T-cell (primary cell): ENCODE measurements around the gene TGM2. TPM values are rescaled to one million over a fixed set of nuclear protein-coding genes. Genes with fewer than 3 reads are reported as not detected.

Experiments used
- ATAC-seq, 4 experiments: fragments of 200-7000 bp in 3 of 4; fragments of 150-1000 bp in 1 of 4; cut with Tn5 transposase; replicated peaks in 1 of 4; 1 replicate in 3 of 4; 2 replicates in 1 of 4; pipeline ENCODE4 v1.10.0; 2021; ENCODE audit warnings: moderate library complexity in 3 of 4, mild to moderate bottlenecking in 2 of 4, moderate number of reproducible peaks in 1 of 4
- CTCF ChIA-PET, 2 donors: fragments of 300-600 bp; sonication (Branson Sonifier 250); formaldehyde crosslinking; loops; one replicate each; lab custom pipeline; 2022; ENCODE audit warnings: antibody characterized with exemption in 2 of 2; lab: Charles Lee
- POLR2A ChIA-PET, 2 donors: fragments of 300-600 bp; sonication (Branson Sonifier 250); formaldehyde crosslinking; loops; one replicate each; lab custom pipeline; 2022; ENCODE audit warnings: antibody characterized with exemption in 2 of 2; lab: Charles Lee
- DNase-seq, 35 experiments: peaks; one replicate each; pipeline versions ENCODE4 v3.0.0 to v3.0.0-alpha.2; 2013 to 2023
- H3K27ac ChIP-seq: one replicate; pipeline ENCODE4 v1.5.1; 2013; ENCODE audit warnings: low read length
- H3K27me3 ChIP-seq, 2 experiments: replicated peaks in 1 of 2; 1 replicate in 1 of 2; 2 replicates in 1 of 2; pipeline versions ENCODE4 v1.6.1 to v1.7.0; 2013; ENCODE audit warnings: low read length in 1 of 2, mixed read lengths in 1 of 2; ENCODE audit not compliant: control insufficient read depth in 2 of 2, insufficient read depth in 2 of 2; ENCODE audit errors: extremely low read depth in 1 of 2
- H3K36me3 ChIP-seq, 2 donors: 1 replicate in 1 of 2; 2 replicates in 1 of 2; pipeline versions ENCODE4 v1.6.1 to v1.7.0; 2013; ENCODE audit warnings: low read length in 1 of 2; ENCODE audit not compliant: control insufficient read depth in 2 of 2, insufficient read depth in 1 of 2; ENCODE audit errors: extremely low read depth in 1 of 2
- H3K4me1 ChIP-seq, 2 experiments: 1 replicate in 1 of 2; 2 replicates in 1 of 2; pipeline versions ENCODE4 v1.6.1 to v1.7.0; 2013; ENCODE audit warnings: low read length in 2 of 2, mixed read lengths in 1 of 2; ENCODE audit not compliant: insufficient read depth in 2 of 2, control insufficient read depth in 1 of 2; ENCODE audit errors: extremely low read depth in 1 of 2
- H3K4me3 ChIP-seq, 2 donors: 1 replicate in 1 of 2; 2 replicates in 1 of 2; pipeline versions ENCODE4 v1.5.1 to v1.7.0; 2013; ENCODE audit warnings: mild to moderate bottlenecking in 2 of 2, low read length in 1 of 2, moderate library complexity in 1 of 2; ENCODE audit not compliant: control insufficient read depth in 1 of 2; ENCODE audit errors: extremely low read depth in 1 of 2
- H3K9me3 ChIP-seq: 2 replicates; pipeline ENCODE4 v1.7.0; 2013
- H3K27ac Mint-ChIP-seq, 2 donors: one replicate each; pipeline ENCODE4 v1.8.0; 2020 to 2021; ENCODE audit warnings: mild to moderate bottlenecking in 2 of 2, mixed read lengths in 2 of 2
- H3K27me3 Mint-ChIP-seq, 2 donors: one replicate each; pipeline ENCODE4 v1.8.0; 2021 to 2022; ENCODE audit warnings: mixed read lengths in 2 of 2
- H3K36me3 Mint-ChIP-seq: one replicate; pipeline ENCODE4 v1.8.0; 2021; ENCODE audit warnings: mixed read lengths
- H3K4me1 Mint-ChIP-seq, 3 donors: one replicate each; pipeline ENCODE4 v1.8.0; 2020 to 2022; ENCODE audit warnings: mixed read lengths in 3 of 3, mild to moderate bottlenecking in 1 of 3
- H3K4me3 Mint-ChIP-seq, 3 donors: one replicate each; pipeline ENCODE4 v1.8.0; 2020 to 2022; ENCODE audit warnings: mild to moderate bottlenecking in 3 of 3, mixed read lengths in 3 of 3, moderate library complexity in 3 of 3
- H3K9me3 Mint-ChIP-seq, 3 donors: one replicate each; pipeline ENCODE4 v1.8.0; 2020 to 2022; ENCODE audit warnings: mixed read lengths in 3 of 3
- WGBS: methylation state at CpG from one replicate; pipeline ENCODE4 v1.1.5; 2013; ENCODE audit warnings: missing lambda C conversion rate; ENCODE audit not compliant: insufficient coverage; 5-methylcytosine and 5-hydroxymethylcytosine counted together
- total RNA-seq, 35 experiments: library from RNA in 6 of 35; stranded (reverse) in 6 of 35; fragments of 120-200 nt in 1 of 35; gene quantifications; one replicate each; pipeline versions ENCODE4 v1.2.1 to v1.2.4 and lab custom pipeline; 2013 to 2026

Gene TGM2
- total RNA-seq, 5 donors from 2014 or later (not counting 1 experiment from before 2014, with no cell fraction given), result 0.62 to 1.8 (median 1.2) TPM; not detected in 2

GRCh38 chr20:38196076-38196475 lies 31.0 kb upstream of the TGM2 start:
- H3K36me3 Mint-ChIP-seq, result no peaks in the 10 kb centered on the region
- Histone ChIP-seq H3K27me3 (peaks cover 0 to 38% of the 10 kb centered on the region in 2 experiments), H3K36me3 (no peaks in the 10 kb centered on the region), H3K4me1 (no peaks in the 10 kb centered on the region), H3K27ac (no peak overlapping the region), H3K4me3 (no peak overlapping the region), H3K9me3 (no peaks in the 10 kb centered on the region)
- H3K27ac Mint-ChIP-seq, result no peak overlapping the region
- no peak overlapping the region for H3K4me3 Mint-ChIP-seq
- no peaks in the 10 kb centered on the region for H3K4me1 Mint-ChIP-seq
- no peak for ATAC-seq
- CTCF ChIA-PET, result no interaction called here
- peaks cover 0 to 5% (median 0%) of the 10 kb centered on the region in 3 donors for H3K9me3 Mint-ChIP-seq
- POLR2A ChIA-PET, result no interaction called here
- no peak for DNase-seq
- 97% methylated on average over 3 of the region's 4 CpGs for WGBS
- H3K27me3 Mint-ChIP-seq, result peaks cover 11 to 30% of the 10 kb centered on the region in 2 donors

DNA sequence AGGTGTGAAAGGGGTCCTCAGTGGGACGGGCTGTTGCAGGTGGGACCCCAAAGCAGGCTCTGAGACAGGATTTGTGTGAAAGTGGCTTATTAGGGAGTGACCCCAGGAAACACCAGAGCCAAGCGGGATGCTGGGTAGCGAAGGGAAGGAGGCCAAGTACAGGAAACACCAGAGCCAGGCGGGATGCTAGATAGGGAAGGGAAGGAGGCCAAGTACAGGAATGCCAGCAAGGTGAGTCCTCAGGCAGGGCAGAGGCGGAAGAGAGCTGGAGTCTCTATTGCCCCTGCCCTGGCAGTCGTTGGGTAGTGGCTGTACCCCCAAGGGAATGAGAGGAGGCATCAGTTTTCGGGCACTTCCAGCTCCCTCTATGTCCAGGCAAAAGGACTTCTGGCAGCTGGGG lies 30.5 kb upstream of the TGM2 start:
- POLR2A ChIA-PET, result no interaction called here
- CTCF ChIA-PET, result no interaction called here

DNA sequence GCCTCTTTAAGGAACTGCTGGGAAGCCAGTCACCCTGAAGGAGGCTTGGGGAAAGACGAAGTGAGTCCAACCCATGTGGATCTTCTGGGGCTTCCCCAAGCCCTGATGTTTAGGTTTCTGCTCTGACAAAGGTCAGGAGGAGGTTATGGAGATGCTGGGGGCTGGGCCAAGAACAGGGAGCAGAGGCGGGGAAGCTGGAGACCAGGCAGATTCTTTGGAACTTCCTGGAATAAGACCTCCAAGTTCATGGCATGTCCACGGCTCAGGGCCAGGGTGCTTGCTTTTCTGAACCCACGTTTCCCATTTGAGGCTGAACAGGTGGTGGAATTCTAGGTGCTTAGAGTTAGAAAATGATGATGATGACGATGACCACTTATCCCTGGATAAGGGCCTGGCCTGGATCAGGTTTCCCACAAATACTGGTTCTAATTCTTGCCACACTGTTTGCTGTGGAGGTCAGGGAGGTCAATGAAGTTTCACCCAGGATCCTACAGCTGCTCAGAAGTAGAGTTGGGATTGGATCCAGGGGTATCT lies 30.0 kb upstream of the TGM2 start:
- ChIA-PET CTCF (no interaction called here), POLR2A (no interaction called here)

More for the DNA sequence above, 30.5 kb upstream of the TGM2 start:
- Histone ChIP-seq H3K4me1 (no peaks in the 10 kb centered on the region), H3K4me3 (no peak overlapping the region), H3K27ac (no peak overlapping the region), H3K27me3 (peaks cover 0 to 40% of the 10 kb centered on the region in 2 experiments), H3K36me3 (no peaks in the 10 kb centered on the region), H3K9me3 (no peaks in the 10 kb centered on the region)
- ATAC-seq, result no peak
- H3K36me3 Mint-ChIP-seq, result no peaks in the 10 kb centered on the region
- H3K9me3 Mint-ChIP-seq, result peaks cover 0 to 5% (median 0%) of the 10 kb centered on the region in 3 donors
- no peak overlapping the region for H3K4me3 Mint-ChIP-seq
- 76% methylated on average over 7 of the region's 7 CpGs for WGBS
- DNase-seq, result no peak
- no peaks in the 10 kb centered on the region for H3K4me1 Mint-ChIP-seq
- no peak overlapping the region for H3K27ac Mint-ChIP-seq
- peaks cover 11 to 30% of the 10 kb centered on the region in 2 donors for H3K27me3 Mint-ChIP-seq

DNA sequence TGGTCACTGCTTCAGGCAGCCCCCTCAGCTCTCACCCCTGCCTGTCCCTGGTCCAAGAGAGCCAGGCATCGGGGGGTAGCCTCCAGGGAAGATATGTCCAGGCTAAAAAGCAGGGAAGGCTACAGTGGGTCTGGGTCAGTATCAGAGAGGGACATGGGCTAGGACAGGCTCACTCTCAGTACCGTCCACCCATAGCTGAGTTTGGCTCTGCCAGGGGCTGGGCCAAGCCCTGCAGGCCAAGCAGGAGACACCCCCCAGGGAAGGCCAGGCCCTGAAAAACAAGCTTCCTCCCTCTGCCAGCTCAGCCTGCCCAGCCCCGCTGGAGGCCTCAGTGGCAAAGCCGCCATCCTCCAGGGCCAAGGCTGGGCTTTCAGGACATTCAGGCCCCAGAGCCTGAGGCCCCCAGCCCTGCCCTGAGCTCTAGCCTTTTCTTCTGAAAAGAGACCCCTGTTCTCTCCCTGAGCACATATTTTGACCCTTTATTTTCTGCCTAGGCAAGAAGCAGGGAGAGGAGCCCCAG lies 28.6 kb upstream of the TGM2 start:
- WGBS, result 84% methylated on average over 2 of the region's 4 CpGs

More for the DNA sequence above, 30.0 kb upstream of the TGM2 start:
- no peaks in the 10 kb centered on the region for H3K9me3 ChIP-seq
- no peaks in the 10 kb centered on the region for H3K4me1 ChIP-seq
- H3K27ac Mint-ChIP-seq, result no peak overlapping the region
- no peaks in the 10 kb centered on the region for H3K36me3 Mint-ChIP-seq
- H3K27me3 ChIP-seq, result peaks cover 0 to 40% of the 10 kb centered on the region in 2 experiments
- H3K9me3 Mint-ChIP-seq, result peaks cover 0 to 5% (median 0%) of the 10 kb centered on the region in 3 donors
- 86% methylated on average over 4 of the region's 5 CpGs for WGBS
- no peak for DNase-seq
- no peak overlapping the region for H3K4me3 Mint-ChIP-seq
- no peaks in the 10 kb centered on the region for H3K36me3 ChIP-seq
- ATAC-seq, result no peak
- H3K27ac ChIP-seq, result no peak overlapping the region
- H3K4me3 ChIP-seq, result no peak overlapping the region
- peaks cover 11 to 30% of the 10 kb centered on the region in 2 donors for H3K27me3 Mint-ChIP-seq
- H3K4me1 Mint-ChIP-seq, result no peaks in the 10 kb centered on the region

DNA sequence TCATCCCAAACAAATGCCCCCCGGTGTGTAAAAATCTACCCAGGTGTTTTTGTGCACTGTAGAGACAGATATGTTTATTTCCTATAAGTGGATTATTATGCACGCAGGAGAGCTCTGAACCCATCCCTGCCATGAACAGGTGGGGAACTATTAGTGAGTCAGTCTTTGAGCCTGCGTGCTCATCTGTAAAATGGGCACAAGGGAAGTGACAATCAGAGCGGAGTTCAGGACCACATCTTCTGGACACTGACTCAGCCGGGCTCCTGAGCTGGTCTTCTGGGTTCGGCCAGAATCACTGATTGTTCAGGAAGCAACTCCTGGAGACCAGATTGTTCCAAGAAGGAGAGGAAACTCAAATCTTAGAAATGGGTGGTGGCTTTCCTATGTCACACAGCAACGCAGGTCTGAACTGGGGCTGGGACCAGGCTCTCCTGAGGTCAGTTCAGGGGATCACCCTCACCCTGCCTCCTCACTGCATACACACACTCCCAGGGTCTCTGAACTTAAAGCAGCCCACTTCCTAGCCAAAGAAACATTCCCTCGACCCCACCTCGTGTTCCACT lies 27.3 kb upstream of the TGM2 start:
- Mint-ChIP-seq H3K36me3 (no peaks in the 10 kb centered on the region), H3K27me3 (peaks cover 25 to 32% of the 10 kb centered on the region in 2 donors), H3K9me3 (peaks cover 0 to 5% (median 0%) of the 10 kb centered on the region in 3 donors), H3K4me1 (no peaks in the 10 kb centered on the region), H3K4me3 (no peak overlapping the region), H3K27ac (no peak overlapping the region)
- Histone ChIP-seq H3K36me3 (no peaks in the 10 kb centered on the region), H3K4me1 (no peaks in the 10 kb centered on the region), H3K27me3 (peaks cover 0 to 31% of the 10 kb centered on the region in 2 experiments), H3K9me3 (no peaks in the 10 kb centered on the region), H3K27ac (no peak overlapping the region), H3K4me3 (no peak overlapping the region)
- 78% methylated on average over 7 of the region's 9 CpGs for WGBS
- ChIA-PET POLR2A (no interaction called here), CTCF (no interaction called here)
- no peak for DNase-seq
- no peak for ATAC-seq

More for the DNA sequence above, 28.6 kb upstream of the TGM2 start:
- H3K9me3 Mint-ChIP-seq, result peaks cover 0 to 5% (median 0%) of the 10 kb centered on the region in 3 donors
- H3K4me1 ChIP-seq, result no peaks in the 10 kb centered on the region
- no peak overlapping the region for H3K27ac Mint-ChIP-seq
- ATAC-seq (no peak), DNase-seq (no peak)
- H3K9me3 ChIP-seq, result no peaks in the 10 kb centered on the region
- H3K4me3 ChIP-seq, result no peak overlapping the region
- H3K4me1 Mint-ChIP-seq, result no peaks in the 10 kb centered on the region
- peaks cover 20 to 34% of the 10 kb centered on the region in 2 donors for H3K27me3 Mint-ChIP-seq
- no peaks in the 10 kb centered on the region for H3K36me3 Mint-ChIP-seq
- peaks cover 0 to 32% of the 10 kb centered on the region in 2 experiments for H3K27me3 ChIP-seq
- ChIA-PET CTCF (no interaction called here), POLR2A (no interaction called here)
- no peak overlapping the region for H3K4me3 Mint-ChIP-seq
- no peak overlapping the region for H3K27ac ChIP-seq
- no peaks in the 10 kb centered on the region for H3K36me3 ChIP-seq

GRCh38 chr20:38191654-38192053 lies 26.6 kb upstream of the TGM2 start:
- Mint-ChIP-seq H3K9me3 (peaks cover 0 to 5% (median 0%) of the 10 kb centered on the region in 3 donors), H3K27ac (no peak overlapping the region), H3K4me3 (no peak overlapping the region), H3K27me3 (peaks cover 21 to 33% of the 10 kb centered on the region in 2 donors), H3K36me3 (no peaks in the 10 kb centered on the region), H3K4me1 (no peaks in the 10 kb centered on the region)
- Histone ChIP-seq H3K9me3 (no peaks in the 10 kb centered on the region), H3K4me1 (no peaks in the 10 kb centered on the region), H3K4me3 (no peak overlapping the region), H3K27ac (no peak overlapping the region), H3K36me3 (no peaks in the 10 kb centered on the region), H3K27me3 (peaks cover 0 to 30% of the 10 kb centered on the region in 2 experiments)
- CTCF ChIA-PET, result no interaction called here
- DNase-seq (no peak), ATAC-seq (no peak)
- POLR2A ChIA-PET, result no interaction called here
- WGBS, result 78% methylated on average over 5 of the region's 5 CpGs
